Lower leg skin (tissue), 4 donors: ENCODE measurements around the gene SLC8A1. TPM values are rescaled to one million over a fixed set of nuclear protein-coding genes. Genes with fewer than 3 reads are reported as not detected.

Experiments used
- DNase-seq, 2 donors: peaks; one replicate each; pipeline ENCODE4 v3.0.0-alpha.2; 2019; ENCODE audit warnings: low spot score in 2 of 2
- H3K4me3 ChIP-seq: fragments of 200-600 bp; sonication (generic); 2 replicates; pipeline ENCODE4 v1.5.1; 2017; ENCODE audit warnings: mild to moderate bottlenecking, low read depth; ENCODE audit not compliant: poor library complexity, severe bottlenecking
- POLR2A ChIP-seq, 2 donors: fragments of 450-650 bp; IDR thresholded peaks; one replicate each; pipeline ENCODE4 v1.6.1; 2016 to 2017; ENCODE audit warnings: antibody characterized with exemption in 2 of 2, mild to moderate bottlenecking in 1 of 2, moderate library complexity in 1 of 2
- WGBS, 2 donors: methylation state at CpG; one replicate each; pipeline ENCODE4 v1.1.5; 2018; 5-methylcytosine and 5-hydroxymethylcytosine counted together
- intact Hi-C: fragments of 100-400 bp; cut with DNase I; formaldehyde crosslinking; loops from one replicate; pipeline ENCODE4 v1.15.0; 2023; ENCODE audit warnings: low total_unique reads
- total RNA-seq, 4 donors: library from RNA; depleted of rRNA; stranded (reverse); fragments of >200 nt; gene quantifications; one replicate each; pipeline ENCODE4 v1.1.0, GENCODE V29; 2016
- TF ChIP-seq, protein P1 (sequence below), 3 donors: fragments of 450-650 bp; IDR thresholded peaks; one replicate each; pipeline ENCODE4 v1.5.1; 2016; ENCODE audit warnings: antibody characterized with exemption in 3 of 3, mild to moderate bottlenecking in 3 of 3, moderate library complexity in 2 of 3

Gene SLC8A1
- total RNA-seq, 4 donors from 2014 or later: 7.5 to 21.2 (median 13.0) TPM

DNA sequence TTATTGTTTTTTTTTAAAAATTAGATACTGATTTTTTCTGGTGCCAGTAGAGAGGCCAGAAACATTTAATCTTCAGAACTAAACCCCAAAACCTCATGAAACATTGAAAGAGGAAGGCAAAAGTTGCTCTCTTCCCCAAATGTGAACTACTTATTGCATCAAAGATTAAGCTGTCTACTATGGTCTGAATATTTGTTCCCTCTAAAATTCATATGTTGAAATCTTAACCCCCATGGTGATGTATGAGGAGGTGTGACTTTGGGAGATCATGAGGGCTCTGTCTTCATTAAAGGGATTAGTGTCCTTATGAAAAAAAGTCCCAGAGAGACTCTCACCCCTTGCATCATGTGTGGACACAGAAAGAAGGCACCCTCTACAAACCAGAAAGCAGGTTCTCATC lies 28.2 kb upstream of the SLC8A1 start:
- no peak overlapping the region for H3K4me3 ChIP-seq
- no peak for DNase-seq
- TF ChIP-seq POLR2A (IDR thresholded peaks at IDR 0.05): no peak
- TF ChIP-seq, protein P1, sequence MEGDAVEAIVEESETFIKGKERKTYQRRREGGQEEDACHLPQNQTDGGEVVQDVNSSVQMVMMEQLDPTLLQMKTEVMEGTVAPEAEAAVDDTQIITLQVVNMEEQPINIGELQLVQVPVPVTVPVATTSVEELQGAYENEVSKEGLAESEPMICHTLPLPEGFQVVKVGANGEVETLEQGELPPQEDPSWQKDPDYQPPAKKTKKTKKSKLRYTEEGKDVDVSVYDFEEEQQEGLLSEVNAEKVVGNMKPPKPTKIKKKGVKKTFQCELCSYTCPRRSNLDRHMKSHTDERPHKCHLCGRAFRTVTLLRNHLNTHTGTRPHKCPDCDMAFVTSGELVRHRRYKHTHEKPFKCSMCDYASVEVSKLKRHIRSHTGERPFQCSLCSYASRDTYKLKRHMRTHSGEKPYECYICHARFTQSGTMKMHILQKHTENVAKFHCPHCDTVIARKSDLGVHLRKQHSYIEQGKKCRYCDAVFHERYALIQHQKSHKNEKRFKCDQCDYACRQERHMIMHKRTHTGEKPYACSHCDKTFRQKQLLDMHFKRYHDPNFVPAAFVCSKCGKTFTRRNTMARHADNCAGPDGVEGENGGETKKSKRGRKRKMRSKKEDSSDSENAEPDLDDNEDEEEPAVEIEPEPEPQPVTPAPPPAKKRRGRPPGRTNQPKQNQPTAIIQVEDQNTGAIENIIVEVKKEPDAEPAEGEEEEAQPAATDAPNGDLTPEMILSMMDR (IDR thresholded peaks at IDR 0.05): no peak
- intact Hi-C loops: no loop called here

DNA sequence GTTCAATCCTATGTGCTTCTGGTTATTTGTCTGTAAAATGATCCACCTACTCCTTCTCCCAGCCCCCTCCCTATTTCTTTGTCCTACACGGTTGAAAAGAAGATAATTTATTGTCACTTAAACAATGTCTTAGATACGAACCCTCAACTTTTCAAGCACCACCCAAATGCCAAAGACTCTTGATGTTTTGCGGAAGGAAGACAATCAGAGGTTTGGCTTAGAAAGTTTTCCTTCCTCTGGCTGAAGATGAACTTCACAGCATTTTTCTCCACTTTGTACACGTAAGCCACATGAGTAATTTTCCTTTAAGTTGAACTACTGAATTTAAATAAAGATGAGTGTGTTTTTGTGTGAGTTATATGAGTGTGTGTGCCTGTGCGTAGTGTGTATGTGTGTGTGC lies 25.5 kb upstream of the SLC8A1 start:
- no peak for DNase-seq
- H3K4me3 ChIP-seq: no peak overlapping the region
- intact Hi-C loops: no loop called here
- no peak for TF ChIP-seq POLR2A (IDR thresholded peaks at IDR 0.05)
- TF ChIP-seq, protein P1 (IDR thresholded peaks at IDR 0.05): no peak
- WGBS, 2 donors: 66 to 71% methylated on average over 5 of the region's 5 CpGs

DNA sequence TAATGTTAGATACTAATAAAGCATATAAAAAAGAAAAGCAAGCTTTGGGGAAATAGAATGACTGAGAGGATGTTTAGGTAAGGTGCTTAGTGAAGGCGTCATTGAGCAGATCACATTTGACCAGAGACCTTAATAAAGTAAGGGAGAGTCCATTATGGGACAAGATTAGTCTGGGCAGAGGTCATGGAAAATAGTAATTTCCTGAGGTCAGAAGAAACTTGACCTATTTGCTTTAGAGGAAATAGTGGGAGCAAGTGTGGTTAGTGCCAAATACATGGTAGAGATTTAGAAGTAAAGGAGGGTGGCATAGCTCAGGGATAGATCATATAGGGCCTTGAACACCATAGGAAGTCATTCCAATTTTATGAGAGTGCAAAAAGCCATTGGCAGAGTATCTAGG lies 24.5 kb upstream of the SLC8A1 start:
- no peak overlapping the region for H3K4me3 ChIP-seq
- TF ChIP-seq, protein P1 (IDR thresholded peaks at IDR 0.05): no peak
- TF ChIP-seq POLR2A (IDR thresholded peaks at IDR 0.05): no peak
- intact Hi-C loops: no loop called here
- no peak for DNase-seq
- 77 to 97% methylated on average over 1 of the region's 1 CpG for WGBS, 2 donors

DNA sequence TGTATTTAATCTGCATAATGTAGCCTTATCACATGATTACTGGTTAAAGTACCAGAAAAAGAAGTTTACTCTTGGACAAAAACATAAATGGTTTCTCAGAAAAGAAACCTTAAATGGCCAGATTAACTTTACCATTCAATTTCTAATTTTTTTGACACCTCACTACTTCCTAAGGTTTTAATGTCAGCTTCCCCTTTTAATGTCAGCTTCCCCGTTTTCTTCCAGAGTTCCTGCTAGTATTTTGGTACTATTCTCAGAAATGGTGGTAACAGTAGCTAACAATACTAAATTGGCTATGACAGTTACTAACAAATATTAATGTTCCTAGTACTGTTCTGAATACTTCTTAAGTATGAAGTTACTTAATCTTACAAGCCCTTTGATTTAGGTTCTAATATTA lies 22.4 kb upstream of the SLC8A1 start:
- no peak for DNase-seq
- no peak overlapping the region for H3K4me3 ChIP-seq
- TF ChIP-seq, protein P1 (IDR thresholded peaks at IDR 0.05): no peak
- intact Hi-C loops: no loop called here
- 71 to 78% methylated on average over 1 of the region's 1 CpG for WGBS, 2 donors

DNA sequence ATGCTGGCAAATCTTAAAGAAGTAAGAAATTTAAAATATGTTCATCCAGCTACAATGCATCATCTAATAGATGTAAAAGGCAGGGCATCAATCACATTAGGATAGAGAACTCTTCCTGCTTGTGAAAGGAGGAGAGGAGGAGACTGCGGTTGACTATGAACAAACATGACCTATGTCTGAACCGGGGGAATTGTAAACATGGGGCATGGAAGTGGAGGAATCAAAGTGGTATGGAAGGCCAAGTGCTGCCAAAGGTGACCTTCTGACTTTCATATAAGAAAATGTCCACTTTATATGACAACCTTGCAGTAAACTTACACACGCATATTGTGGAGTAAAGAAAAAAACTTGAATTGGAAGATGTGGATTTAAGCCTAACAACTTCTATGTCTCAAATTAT lies 20.0 kb upstream of the SLC8A1 start:
- TF ChIP-seq, protein P1 (IDR thresholded peaks at IDR 0.05): no peak
- TF ChIP-seq POLR2A (IDR thresholded peaks at IDR 0.05): no peak
- intact Hi-C loops: no loop called here

More for the DNA sequence above, 20.0 kb upstream of the SLC8A1 start:
- 54 to 69% methylated on average over 3 of the region's 3 CpGs for WGBS, 2 donors
- no peak for DNase-seq
- no peak overlapping the region for H3K4me3 ChIP-seq
